ENCODE measurements around the gene CSRP1. TPM values are rescaled to one million over a fixed set of nuclear protein-coding genes. Genes with fewer than 3 reads are reported as not detected.
A peak's percentile ranks its signal among the peaks of the same experiment; 100 is the strongest.
"Not testable (repeated sequence)": the region's sequence is repeated elsewhere in the genome, so short reads cannot be mapped to it uniquely, and the experiment has no call there.

Gene CSRP1
- total RNA-seq, 1 donor from 2014 or later = 948 TPM

DNA sequence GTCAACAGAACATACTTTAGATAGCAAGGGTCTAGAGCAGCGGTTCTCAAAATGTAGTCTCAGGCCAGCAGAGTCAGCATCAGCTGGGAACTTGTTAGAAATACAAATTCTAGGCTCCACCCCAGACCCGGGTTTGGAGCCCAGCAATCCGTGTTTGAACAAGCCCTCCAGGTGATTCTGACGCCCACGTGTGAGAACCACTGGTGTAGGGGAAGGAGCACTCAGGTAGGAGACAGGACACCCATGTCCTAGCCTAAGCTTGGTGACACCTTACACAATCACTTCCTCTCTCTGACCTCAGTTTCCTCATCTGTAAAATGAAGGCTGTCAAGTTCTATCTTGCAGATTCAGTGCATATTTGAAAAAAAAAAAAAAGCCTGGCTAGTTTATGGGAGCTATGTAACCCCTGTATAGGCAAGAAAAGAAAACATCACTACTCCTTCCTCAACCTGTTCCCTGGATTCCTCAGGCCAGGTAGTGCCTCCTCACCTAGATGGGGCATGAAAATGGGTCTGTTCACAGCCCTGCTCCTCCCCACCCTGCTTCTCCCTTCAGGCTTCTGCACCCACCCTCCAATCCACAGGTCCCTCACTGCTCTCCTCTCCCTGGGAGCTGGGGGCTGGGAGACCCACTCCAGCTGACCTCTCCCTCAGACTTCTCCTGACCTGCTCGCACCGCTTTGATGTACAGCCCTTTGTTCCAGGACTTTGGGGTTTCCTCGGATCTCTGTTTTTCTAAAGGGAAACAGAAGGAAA, 30.8 kb downstream of the CSRP1 start:
- Histone ChIP-seq H3K27me3 (no peaks in the 10 kb centered on the region), H3K36me3 (no peaks in the 10 kb centered on the region), H3K27ac (peak overlapping the region in 1 of 2 donors; percentile 3), H3K4me3 (no peak overlapping the region), H3K9me3 (no peaks in the 10 kb centered on the region), H3K4me1 (peaks cover 0 to 6% of the 10 kb centered on the region in 2 donors)
- DNase-seq (ENCODE audit: low spot score in 2 of 2) = no peak
- intact Hi-C loops (cut with DNase I) = no loop called here
- TF ChIP-seq, protein P1, sequence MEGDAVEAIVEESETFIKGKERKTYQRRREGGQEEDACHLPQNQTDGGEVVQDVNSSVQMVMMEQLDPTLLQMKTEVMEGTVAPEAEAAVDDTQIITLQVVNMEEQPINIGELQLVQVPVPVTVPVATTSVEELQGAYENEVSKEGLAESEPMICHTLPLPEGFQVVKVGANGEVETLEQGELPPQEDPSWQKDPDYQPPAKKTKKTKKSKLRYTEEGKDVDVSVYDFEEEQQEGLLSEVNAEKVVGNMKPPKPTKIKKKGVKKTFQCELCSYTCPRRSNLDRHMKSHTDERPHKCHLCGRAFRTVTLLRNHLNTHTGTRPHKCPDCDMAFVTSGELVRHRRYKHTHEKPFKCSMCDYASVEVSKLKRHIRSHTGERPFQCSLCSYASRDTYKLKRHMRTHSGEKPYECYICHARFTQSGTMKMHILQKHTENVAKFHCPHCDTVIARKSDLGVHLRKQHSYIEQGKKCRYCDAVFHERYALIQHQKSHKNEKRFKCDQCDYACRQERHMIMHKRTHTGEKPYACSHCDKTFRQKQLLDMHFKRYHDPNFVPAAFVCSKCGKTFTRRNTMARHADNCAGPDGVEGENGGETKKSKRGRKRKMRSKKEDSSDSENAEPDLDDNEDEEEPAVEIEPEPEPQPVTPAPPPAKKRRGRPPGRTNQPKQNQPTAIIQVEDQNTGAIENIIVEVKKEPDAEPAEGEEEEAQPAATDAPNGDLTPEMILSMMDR (IDR thresholded peaks at IDR 0.05) = no peak

DNA sequence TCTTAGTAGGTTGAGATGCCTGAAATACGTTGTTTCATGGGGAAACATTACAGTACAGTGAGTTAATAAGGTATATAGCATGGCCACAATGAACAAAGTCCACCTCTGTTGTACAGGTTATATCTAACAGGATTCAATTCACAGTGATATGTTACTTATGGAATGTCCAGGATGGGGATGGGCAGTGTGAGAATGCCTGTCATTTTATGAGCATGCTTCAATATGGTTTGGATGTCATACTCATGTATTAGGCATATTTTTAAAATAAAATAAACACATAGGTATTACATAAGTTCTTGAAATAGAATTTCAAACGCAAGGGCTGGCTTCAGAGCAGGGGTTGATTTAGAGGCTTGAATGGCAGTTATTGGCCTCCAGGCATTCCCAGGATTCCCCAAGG, 31.8 kb downstream of the CSRP1 start:
- no peaks in the 10 kb centered on the region for H3K9me3 ChIP-seq
- H3K27me3 ChIP-seq = no peaks in the 10 kb centered on the region
- TF ChIP-seq, protein P1 (IDR thresholded peaks at IDR 0.05) = no peak
- peaks cover 0 to under 1% of the 10 kb centered on the region in 2 donors for H3K4me1 ChIP-seq
- DNase-seq (ENCODE audit: low spot score in 2 of 2) = no peak
- intact Hi-C loops (cut with DNase I) = no loop called here
- no peak overlapping the region for H3K27ac ChIP-seq
- H3K4me3 ChIP-seq = no peak overlapping the region
- H3K36me3 ChIP-seq = no peaks in the 10 kb centered on the region

DNA sequence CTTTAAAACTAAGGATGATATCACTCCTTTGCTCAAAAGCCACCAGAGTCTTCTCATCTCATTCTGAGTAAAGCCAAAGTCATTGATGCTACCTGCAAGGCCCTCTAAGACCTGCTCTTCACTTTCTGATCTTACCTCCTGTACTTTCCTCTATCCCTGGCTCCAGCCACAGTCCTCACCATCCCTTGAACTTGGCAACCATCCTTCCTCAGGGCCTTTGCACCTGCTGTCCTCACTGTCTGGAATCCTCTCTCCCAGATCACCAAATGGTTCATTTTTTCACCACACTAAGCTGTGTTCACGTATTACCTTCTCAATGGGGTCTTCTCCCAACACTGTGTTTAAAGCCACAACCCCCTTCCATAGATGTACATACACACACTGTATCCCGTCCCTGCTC, 33.6 kb downstream of the CSRP1 start:
- Histone ChIP-seq H3K36me3 (no peaks in the 10 kb centered on the region), H3K27ac (no peak overlapping the region)

DNA sequence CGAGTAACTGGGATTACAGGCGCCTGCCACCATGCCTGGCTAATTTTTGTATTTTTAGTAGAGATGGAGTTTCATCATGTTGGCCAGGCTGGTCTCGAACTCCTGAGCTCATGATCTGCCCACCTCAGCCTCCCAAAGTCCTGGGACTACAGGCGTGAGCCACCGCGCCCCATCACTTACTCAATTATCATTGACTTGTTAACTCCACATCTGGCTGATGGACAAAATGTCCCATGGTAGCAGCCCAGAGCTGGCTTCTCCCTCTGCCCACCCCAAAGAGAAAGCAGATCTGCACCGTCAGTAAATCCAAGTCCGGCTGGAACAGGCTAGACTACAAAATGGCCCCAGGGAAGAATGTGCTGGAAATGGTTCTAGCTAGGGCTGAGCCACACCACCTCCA, 34.6 kb downstream of the CSRP1 start:
- intact Hi-C loops (cut with DNase I); H3K27me3 ChIP-seq; H3K4me3 ChIP-seq; H3K9me3 ChIP-seq; H3K36me3 ChIP-seq; DNase-seq (ENCODE audit: low spot score in 2 of 2); H3K4me1 ChIP-seq: not testable (repeated sequence)
- peak overlapping the region in 1 of 2 donors; percentile 56 for H3K27ac ChIP-seq

More for the DNA sequence above, 33.6 kb downstream of the CSRP1 start:
- peaks cover 0 to 9% of the 10 kb centered on the region in 2 donors for H3K4me1 ChIP-seq
- H3K4me3 ChIP-seq = no peak overlapping the region
- intact Hi-C loops (cut with DNase I) = no loop called here
- no peak for DNase-seq (ENCODE audit: low spot score in 2 of 2)
- H3K27me3 ChIP-seq = no peaks in the 10 kb centered on the region
- TF ChIP-seq, protein P1 (IDR thresholded peaks at IDR 0.05) = no peak
- H3K9me3 ChIP-seq = no peaks in the 10 kb centered on the region

DNA sequence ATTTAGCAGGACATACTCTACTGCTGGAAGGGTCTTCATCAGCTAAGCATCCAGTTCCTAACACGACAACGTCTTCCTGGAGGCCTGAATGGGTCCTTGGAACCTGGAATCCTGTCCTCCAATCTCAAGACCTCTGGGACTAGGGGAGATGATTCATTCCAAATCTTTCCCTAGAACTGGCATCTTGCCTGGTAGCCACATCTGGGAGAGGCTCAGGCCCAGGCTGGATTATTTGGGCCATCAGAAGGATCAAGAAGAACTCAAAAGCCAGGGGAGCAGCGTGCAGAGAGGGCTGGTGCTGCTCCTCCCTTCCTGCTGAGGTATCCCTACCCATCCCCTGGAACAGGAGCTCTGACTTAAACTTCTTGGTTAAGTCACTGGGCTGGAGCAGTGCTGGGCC, 35.2 kb downstream of the CSRP1 start:
- TF ChIP-seq, protein P1 (IDR thresholded peaks at IDR 0.05) = no peak

DNA sequence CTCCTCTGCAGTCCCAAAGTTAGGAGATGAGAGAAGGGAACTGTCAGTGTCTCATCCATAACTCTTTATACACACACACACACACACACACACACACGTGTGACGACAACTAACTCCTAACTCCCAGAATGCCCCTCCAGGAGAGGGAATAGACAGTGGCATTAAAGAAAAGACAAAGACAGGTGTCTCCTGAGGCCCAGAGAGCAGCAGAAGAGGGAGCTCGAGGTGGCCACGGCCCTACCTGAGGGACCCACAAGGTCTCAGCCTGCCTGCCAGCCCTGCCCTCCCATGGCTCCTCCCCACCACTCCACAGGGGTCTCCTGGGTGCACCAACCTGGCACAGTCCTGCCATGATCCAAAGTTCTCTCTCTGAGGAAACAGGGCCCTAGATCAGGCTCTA, 36.3 kb downstream of the CSRP1 start:
- no peaks in the 10 kb centered on the region for H3K27me3 ChIP-seq
- H3K4me3 ChIP-seq = no peak overlapping the region
- intact Hi-C loops (cut with DNase I) = no loop called here
- peaks cover 0 to 18% of the 10 kb centered on the region in 2 donors for H3K4me1 ChIP-seq
- no peak for DNase-seq (ENCODE audit: low spot score in 2 of 2)
- H3K36me3 ChIP-seq = peaks cover 4 to 5% of the 10 kb centered on the region in 2 donors
- TF ChIP-seq, protein P1 (IDR thresholded peaks at IDR 0.05) = no peak
- H3K27ac ChIP-seq = peak overlapping the region; percentile 95 to 97
- H3K9me3 ChIP-seq = no peaks in the 10 kb centered on the region

More for the DNA sequence above, 35.2 kb downstream of the CSRP1 start:
- Histone ChIP-seq H3K9me3 (no peaks in the 10 kb centered on the region), H3K36me3 (no peaks in the 10 kb centered on the region), H3K4me3 (no peak overlapping the region), H3K27ac (peak overlapping the region; percentile 19 to 56), H3K4me1 (peaks cover 0 to 12% of the 10 kb centered on the region in 2 donors), H3K27me3 (no peaks in the 10 kb centered on the region)
- peak in 1 of 2 donors; percentile 81 for DNase-seq (ENCODE audit: low spot score in 2 of 2)
- intact Hi-C loops (cut with DNase I) = no loop called here
